ENCODE measurements around the gene ARL17B.
A peak's percentile ranks its signal among the peaks of the same experiment; 100 is the strongest.

DNA sequence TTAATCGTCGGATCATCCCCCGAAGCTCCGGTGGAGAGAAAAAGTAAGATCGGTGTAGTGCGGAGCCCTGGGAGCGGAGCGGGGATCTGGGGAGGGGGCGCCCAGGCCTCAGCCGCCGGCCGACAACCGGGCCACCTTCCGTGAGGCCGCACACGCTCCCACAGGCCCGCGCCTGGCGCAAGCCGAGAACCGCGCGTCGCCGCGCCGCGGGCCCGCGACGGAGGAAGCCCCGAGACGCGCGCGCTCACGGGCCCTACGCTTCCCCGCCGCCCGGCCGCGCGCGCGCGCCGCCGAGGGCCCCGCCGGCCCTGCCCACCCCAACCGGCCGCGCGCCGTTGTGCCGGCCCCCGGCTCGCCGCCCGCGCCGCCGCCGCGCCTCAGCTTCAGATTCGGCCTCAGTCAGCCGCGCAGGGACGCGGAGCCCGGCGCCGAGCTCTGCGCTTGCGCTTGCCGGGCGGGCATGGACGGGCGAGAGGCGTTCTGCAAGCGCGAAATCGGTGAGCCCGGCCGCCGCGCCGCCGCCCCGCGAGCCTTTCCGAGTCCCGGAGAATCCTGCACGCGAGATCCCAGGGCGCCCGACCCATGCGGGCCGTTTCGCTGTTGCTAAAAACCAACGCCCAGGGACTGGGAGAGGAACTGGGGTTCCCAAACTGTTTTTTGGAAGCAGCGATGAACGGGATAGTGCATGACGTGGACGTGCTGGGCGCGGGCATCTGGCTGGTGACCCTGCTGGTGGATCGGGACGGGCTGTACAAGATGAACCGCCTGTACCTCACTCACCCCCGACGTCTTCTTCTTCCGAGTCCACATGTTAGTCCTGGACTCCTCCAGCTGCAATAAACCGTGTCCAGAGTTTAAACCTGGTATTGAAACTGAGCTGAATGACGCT, 94.7 kb downstream of the ARL17B start:
- TF ChIP-seq SPI1 (IDR thresholded peaks at IDR 0.05; ENCODE audit: borderline replicate concordance, low read depth) (peak; percentile 33; the same call in 1 of the 2 replicates), CTCF (IDR thresholded peaks at IDR 0.05; ENCODE audit: insufficient read depth, low read length) (no peak), POLR2AphosphoS5 (IDR thresholded peaks at IDR 0.05; ENCODE audit: low read depth) (peak; percentile 79), REST (IDR thresholded peaks at IDR 0.05; ENCODE audit: insufficient replicate concordance, low read depth) (no peak)
